H9 (cell line): ENCODE results near the gene OTOGL. TPM values are rescaled to one million over a fixed set of nuclear protein-coding genes. Genes with fewer than 3 reads are reported as not detected.

Experiments
- DNase-seq: peaks from one replicate; pipeline ENCODE4 v3.0.0-alpha.2; 2017
- H2AFZ ChIP-seq: one replicate; pipeline ENCODE4 v1.6.1; 2013; ENCODE audit warnings: mild to moderate bottlenecking, low read length, control low read depth, moderate library complexity
- H2AK5ac ChIP-seq: 2 replicates; pipeline ENCODE4 v1.6.1; 2013; ENCODE audit warnings: low read length, control low read depth, mixed read lengths; ENCODE audit not compliant: insufficient read length
- H2BK120ac ChIP-seq: one replicate; pipeline ENCODE4 v1.6.1; 2013; ENCODE audit warnings: low read depth, mild to moderate bottlenecking, low read length, control low read depth, inconsistent platforms; ENCODE audit not compliant: poor library complexity, severe bottlenecking
- H2BK12ac ChIP-seq: 2 replicates; pipeline ENCODE4 v1.6.1; 2013; ENCODE audit warnings: low read length, control low read depth, mixed read lengths, low read depth; ENCODE audit not compliant: insufficient read length
- H2BK15ac ChIP-seq: 2 replicates; pipeline ENCODE4 v1.6.1; 2013; ENCODE audit warnings: low read depth, low read length, control low read depth
- H2BK20ac ChIP-seq: one replicate; pipeline ENCODE4 v1.6.1; 2013; ENCODE audit warnings: low read depth, mild to moderate bottlenecking, low read length, control low read depth, inconsistent platforms; ENCODE audit not compliant: poor library complexity, severe bottlenecking
- H2BK5ac ChIP-seq: 2 replicates; pipeline ENCODE4 v1.6.1; 2013; ENCODE audit warnings: low read length, control low read depth, mixed read lengths; ENCODE audit not compliant: insufficient read length
- H3K14ac ChIP-seq: 2 replicates; pipeline ENCODE4 v1.6.1; 2013; ENCODE audit warnings: low read length, control low read depth; ENCODE audit not compliant: insufficient read depth
- H3K18ac ChIP-seq: 2 replicates; pipeline ENCODE4 v1.6.1; 2013; ENCODE audit warnings: low read depth, mild to moderate bottlenecking, mixed read lengths, low read length, control low read depth; ENCODE audit not compliant: insufficient read length
- H3K23ac ChIP-seq: 2 replicates; pipeline ENCODE4 v1.6.1; 2013; ENCODE audit warnings: low read length, control low read depth, mixed read lengths, low read depth; ENCODE audit not compliant: insufficient read length
- H3K23me2 ChIP-seq: 2 replicates; pipeline ENCODE4 v1.6.1; 2013; ENCODE audit warnings: low read depth, mild to moderate bottlenecking, mixed read lengths, low read length, control low read depth; ENCODE audit not compliant: insufficient read length, poor library complexity, severe bottlenecking
- H3K27ac ChIP-seq: 2 replicates; pipeline ENCODE4 v1.5.1; 2013; ENCODE audit warnings: low read length, control low read depth, mixed read lengths, low read depth; ENCODE audit not compliant: insufficient read length
- H3K27me3 ChIP-seq: 2 replicates; pipeline ENCODE4 v1.6.1; 2013; ENCODE audit warnings: low read length, control low read depth, inconsistent platforms; ENCODE audit not compliant: insufficient read depth
- H3K4ac ChIP-seq: 2 replicates; pipeline ENCODE4 v1.6.1; 2013; ENCODE audit warnings: low read depth, mild to moderate bottlenecking, control low read depth, inconsistent platforms, low read length, moderate library complexity
- H3K4me1 ChIP-seq: 2 replicates; pipeline ENCODE4 v1.6.1; 2013; ENCODE audit warnings: low read length, control low read depth, inconsistent platforms; ENCODE audit not compliant: insufficient read depth
- H3K4me2 ChIP-seq: 2 replicates; pipeline ENCODE4 v1.6.1; 2013; ENCODE audit warnings: low read length, control low read depth, mixed read lengths; ENCODE audit not compliant: insufficient read length, insufficient read depth
- H3K56ac ChIP-seq: 2 replicates; pipeline ENCODE4 v1.6.1; 2013; ENCODE audit warnings: low read depth, mild to moderate bottlenecking, mixed read lengths, low read length, control low read depth; ENCODE audit not compliant: insufficient read length
- H3K79me1 ChIP-seq: 2 replicates; pipeline ENCODE4 v1.6.1; 2013; ENCODE audit warnings: low read depth, mild to moderate bottlenecking, moderate library complexity, low read length, control low read depth, inconsistent platforms; ENCODE audit not compliant: insufficient read depth, poor library complexity, severe bottlenecking
- H3K79me2 ChIP-seq: 2 replicates; pipeline ENCODE4 v1.6.1; 2013; ENCODE audit warnings: low read length, control low read depth, inconsistent platforms; ENCODE audit not compliant: insufficient read depth
- H3K9ac ChIP-seq: 2 replicates; pipeline ENCODE4 v1.6.1; 2013; ENCODE audit warnings: low read length, control low read depth, mixed read lengths; ENCODE audit not compliant: insufficient read length; ENCODE audit errors: extremely low read depth
- H3K9me3 ChIP-seq: one replicate; pipeline ENCODE4 v1.6.1; 2013; ENCODE audit warnings: low read depth, low read length, inconsistent platforms; ENCODE audit not compliant: control insufficient read depth
- H3T11ph ChIP-seq: one replicate; pipeline ENCODE4 v1.6.1; 2013; ENCODE audit warnings: mild to moderate bottlenecking, low read length, control low read depth, inconsistent platforms
- H4K20me1 ChIP-seq: one replicate; pipeline ENCODE4 v1.6.1; 2013; ENCODE audit not compliant: control insufficient read depth, insufficient read length, insufficient read depth
- H4K5ac ChIP-seq: 2 replicates; pipeline ENCODE4 v1.6.1; 2013; ENCODE audit warnings: low read depth, mild to moderate bottlenecking, mixed read lengths, low read length, control low read depth; ENCODE audit not compliant: insufficient read length
- H4K8ac ChIP-seq: replicated peaks from 2 replicates; pipeline ENCODE4 v1.6.1; 2013; ENCODE audit warnings: low read length, control low read depth, mixed read lengths, low read depth; ENCODE audit not compliant: insufficient read length
- H4K91ac ChIP-seq: 2 replicates; pipeline ENCODE4 v1.6.1; 2013; ENCODE audit warnings: low read depth, mild to moderate bottlenecking, moderate library complexity, mixed read lengths, low read length, control low read depth; ENCODE audit not compliant: insufficient read length
- H3K27ac Mint-ChIP-seq, 3 experiments: 2 replicates in 2 of 3; 3 replicates in 1 of 3; pipeline ENCODE4 v1.8.0; 2020 to 2021; ENCODE audit warnings: mixed read lengths in 3 of 3, mild to moderate bottlenecking in 1 of 3, moderate library complexity in 1 of 3
- H3K27me3 Mint-ChIP-seq: 2 replicates; pipeline ENCODE4 v1.8.0; 2021; ENCODE audit warnings: low read depth, mild to moderate bottlenecking, moderate library complexity, mixed read lengths
- H3K36me3 Mint-ChIP-seq, 3 experiments: 2 replicates in 2 of 3; 3 replicates in 1 of 3; pipeline ENCODE4 v1.8.0; 2020 to 2021; ENCODE audit warnings: low read depth in 3 of 3, mixed read lengths in 3 of 3; ENCODE audit not compliant: insufficient read depth in 1 of 3
- H3K4me1 Mint-ChIP-seq, 2 experiments: 2 replicates each; pipeline ENCODE4 v1.8.0; 2020; ENCODE audit warnings: mixed read lengths in 2 of 2
- H3K4me3 Mint-ChIP-seq, 2 experiments: 2 replicates in 1 of 2; 3 replicates in 1 of 2; pipeline ENCODE4 v1.8.0; 2020 to 2021; ENCODE audit warnings: mild to moderate bottlenecking in 2 of 2, mixed read lengths in 2 of 2, moderate library complexity in 1 of 2
- H3K9me3 Mint-ChIP-seq, 2 experiments: 2 replicates in 1 of 2; 3 replicates in 1 of 2; pipeline ENCODE4 v1.8.0; 2020; ENCODE audit warnings: mild to moderate bottlenecking in 2 of 2, mixed read lengths in 2 of 2, moderate library complexity in 1 of 2
- WGBS: extraction: QIAGEN DNeasy Blood & Tissue Kit; methylation state at CpG from one replicate; pipeline ENCODE4 v1.1.7; 2013; ENCODE audit warnings: missing lambda C conversion rate, low lambda C conversion rate, mixed read lengths; ENCODE audit not compliant: insufficient read length; ENCODE audit errors: extremely low coverage; 5-methylcytosine and 5-hydroxymethylcytosine counted together
- total RNA-seq: library from RNA; stranded (reverse); gene quantifications from 2 replicates; pipeline ENCODE4 v1.2.1, GENCODE V29; 2021
- TF ChIP-seq, protein P1 (sequence below): fragments of 200-600 bp; sonication (generic); conservative IDR thresholded peaks from 3 replicates; pipeline ENCODE4 v1.8.0; 2021; ENCODE audit warnings: antibody characterized with exemption, mild to moderate bottlenecking

OTOGL gene
- total RNA-seq, 1 experiment from 2014 or later = 0.11 TPM

DNA sequence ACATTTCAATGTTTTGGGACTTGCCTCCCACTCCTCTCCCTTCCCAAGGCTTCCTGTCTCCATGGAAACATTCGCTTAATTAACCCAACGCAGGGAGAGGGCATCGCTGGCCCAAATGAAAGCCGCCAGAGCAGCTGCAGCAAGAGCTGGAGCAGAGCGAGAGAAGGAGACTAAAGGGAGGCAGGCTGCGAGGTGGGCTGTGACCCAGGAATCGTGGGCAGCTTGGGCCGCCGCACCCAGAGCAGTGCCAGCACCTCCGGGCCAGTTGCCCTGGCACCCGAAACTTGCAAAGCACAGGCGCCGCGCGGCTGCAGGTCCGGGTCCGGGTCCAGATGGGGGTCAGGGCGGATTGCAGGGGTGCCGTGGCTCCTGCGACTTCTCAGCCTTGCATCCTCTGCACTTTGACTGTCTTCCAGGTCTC lies 301.2 kb downstream of the OTOGL start:
- no peak overlapping the region; a peak in 1 of 7 replicates for H3K27ac Mint-ChIP-seq
- Histone ChIP-seq H2AK5ac (no peak overlapping the region), H3T11ph (no peak overlapping the region), H4K20me1 (no peaks in the 10 kb centered on the region), H3K18ac (peak overlapping the region; percentile 30), H3K27ac (no peak overlapping the region), H3K4me1 (no peaks in the 10 kb centered on the region), H3K9me3 (no peaks in the 10 kb centered on the region), H2BK20ac (no peak overlapping the region), H3K27me3 (no peaks in the 10 kb centered on the region), H3K23me2 (no peaks in the 10 kb centered on the region), H3K23ac (no peak overlapping the region), H3K79me1 (no peaks in the 10 kb centered on the region), H2BK15ac (no peak overlapping the region), H3K14ac (no peak overlapping the region), H4K5ac (no peak overlapping the region), H2BK5ac (no peak overlapping the region), H4K91ac (no peak overlapping the region), H3K79me2 (no peaks in the 10 kb centered on the region), H3K56ac (no peak overlapping the region), H2BK120ac (no peak overlapping the region), H3K4ac (no peak overlapping the region), H3K9ac (no peak overlapping the region), H4K8ac (no peak overlapping the region), H2AFZ (no peak overlapping the region), H3K4me2 (no peak overlapping the region), H2BK12ac (no peak overlapping the region)
- TF ChIP-seq, protein P1, sequence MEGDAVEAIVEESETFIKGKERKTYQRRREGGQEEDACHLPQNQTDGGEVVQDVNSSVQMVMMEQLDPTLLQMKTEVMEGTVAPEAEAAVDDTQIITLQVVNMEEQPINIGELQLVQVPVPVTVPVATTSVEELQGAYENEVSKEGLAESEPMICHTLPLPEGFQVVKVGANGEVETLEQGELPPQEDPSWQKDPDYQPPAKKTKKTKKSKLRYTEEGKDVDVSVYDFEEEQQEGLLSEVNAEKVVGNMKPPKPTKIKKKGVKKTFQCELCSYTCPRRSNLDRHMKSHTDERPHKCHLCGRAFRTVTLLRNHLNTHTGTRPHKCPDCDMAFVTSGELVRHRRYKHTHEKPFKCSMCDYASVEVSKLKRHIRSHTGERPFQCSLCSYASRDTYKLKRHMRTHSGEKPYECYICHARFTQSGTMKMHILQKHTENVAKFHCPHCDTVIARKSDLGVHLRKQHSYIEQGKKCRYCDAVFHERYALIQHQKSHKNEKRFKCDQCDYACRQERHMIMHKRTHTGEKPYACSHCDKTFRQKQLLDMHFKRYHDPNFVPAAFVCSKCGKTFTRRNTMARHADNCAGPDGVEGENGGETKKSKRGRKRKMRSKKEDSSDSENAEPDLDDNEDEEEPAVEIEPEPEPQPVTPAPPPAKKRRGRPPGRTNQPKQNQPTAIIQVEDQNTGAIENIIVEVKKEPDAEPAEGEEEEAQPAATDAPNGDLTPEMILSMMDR = no peak
- DNase-seq = peak; percentile 64
- H3K27me3 Mint-ChIP-seq = no peaks in the 10 kb centered on the region
- no peaks in the 10 kb centered on the region for H3K9me3 Mint-ChIP-seq
- peaks cover 2 to 4% of the 10 kb centered on the region in 2 experiments; a peak in 2 of 4 replicates for H3K4me1 Mint-ChIP-seq
- WGBS = no CpG with 5 or more reads among the region's 20 CpGs
- no peaks in the 10 kb centered on the region for H3K36me3 Mint-ChIP-seq
- H3K4me3 Mint-ChIP-seq = no peak overlapping the region
